Choroid plexus epithelial cell (primary cell): ENCODE measurements around the gene RASGRP2.
A peak's percentile ranks its signal among the peaks of the same experiment; 100 is the strongest.

ENCODE experiments used
- DNase-seq: peaks from one replicate; pipeline ENCODE4 v3.0.0-alpha.2; 2010; ENCODE audit warnings: low read depth
- H3K4me3 ChIP-seq: 2 replicates; pipeline ENCODE4 v1.5.1; 2011; ENCODE audit warnings: low read depth, mild to moderate bottlenecking, control low read depth, low read length, moderate library complexity
- CTCF ChIP-seq: conservative IDR thresholded peaks from 2 replicates; pipeline ENCODE4 v1.5.1; 2011; ENCODE audit warnings: low read depth, mild to moderate bottlenecking, control low read depth, inconsistent platforms, low read length, moderate library complexity

The RASGRP2 gene

DNA sequence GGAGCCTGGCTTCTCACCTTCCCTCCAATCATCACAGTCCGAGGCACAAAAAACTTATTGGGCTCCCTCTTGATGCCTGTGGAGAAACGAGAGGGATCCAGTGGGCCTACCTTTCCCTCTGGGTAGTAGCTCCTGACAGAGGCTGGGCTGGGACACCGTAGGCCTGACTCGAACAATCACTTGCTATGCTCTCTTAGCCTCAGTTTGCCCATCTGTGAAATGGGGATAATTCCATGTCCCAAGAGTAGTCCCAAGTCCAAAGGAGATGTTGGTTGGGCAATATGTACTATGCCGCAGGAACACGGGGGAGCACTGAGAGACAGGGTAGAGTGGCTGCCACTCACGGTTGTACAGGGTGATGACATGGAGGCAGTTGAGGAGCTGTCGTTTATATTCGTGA lies 7.6 kb upstream of the RASGRP2 start:
- DNase-seq: no peak
- TF ChIP-seq CTCF: no peak
- no peak overlapping the region for H3K4me3 ChIP-seq

- no peak for DNase-seq
- no peak for TF ChIP-seq CTCF
- H3K4me3 ChIP-seq: no peak overlapping the region
Observed at GRCh38 chr11:64751136-64751535, 7.2 kb upstream of the RASGRP2 start.

DNA sequence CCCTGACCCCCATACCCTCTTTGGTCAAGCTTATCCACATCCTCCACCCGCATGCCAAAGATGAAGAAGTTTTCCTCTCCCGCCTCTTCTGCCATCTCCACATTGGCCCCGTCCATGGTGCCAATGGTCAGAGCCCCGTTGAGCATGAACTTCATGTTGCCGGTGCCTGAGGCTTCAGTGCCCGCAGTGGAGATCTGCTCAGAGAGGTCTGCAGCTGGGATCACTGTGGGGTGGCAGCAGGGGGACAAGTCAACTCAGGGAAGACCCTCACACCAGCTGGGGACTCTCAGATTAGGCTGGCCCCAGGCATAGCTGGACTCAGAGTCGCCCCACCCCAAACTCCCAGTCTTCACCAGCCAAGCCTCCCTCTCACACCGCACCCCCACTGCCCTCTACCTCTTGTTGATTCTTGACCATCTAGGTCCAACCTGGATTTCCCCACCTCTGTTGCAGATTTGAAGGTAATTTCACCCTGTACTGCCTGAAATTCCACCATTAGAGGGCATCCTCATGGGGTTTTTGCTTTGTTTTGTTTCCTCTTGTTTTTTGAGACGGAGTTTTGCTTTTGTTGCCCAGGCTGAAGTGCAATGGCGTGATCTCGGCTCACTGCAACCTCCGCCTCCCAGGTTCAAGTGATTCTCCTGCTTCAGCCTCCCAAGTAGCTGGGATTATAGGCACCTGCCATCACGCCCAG lies 6.6 kb upstream of the RASGRP2 start:
- H3K4me3 ChIP-seq: no peak overlapping the region
- DNase-seq: no peak
- TF ChIP-seq CTCF: peak; percentile 33

DNA sequence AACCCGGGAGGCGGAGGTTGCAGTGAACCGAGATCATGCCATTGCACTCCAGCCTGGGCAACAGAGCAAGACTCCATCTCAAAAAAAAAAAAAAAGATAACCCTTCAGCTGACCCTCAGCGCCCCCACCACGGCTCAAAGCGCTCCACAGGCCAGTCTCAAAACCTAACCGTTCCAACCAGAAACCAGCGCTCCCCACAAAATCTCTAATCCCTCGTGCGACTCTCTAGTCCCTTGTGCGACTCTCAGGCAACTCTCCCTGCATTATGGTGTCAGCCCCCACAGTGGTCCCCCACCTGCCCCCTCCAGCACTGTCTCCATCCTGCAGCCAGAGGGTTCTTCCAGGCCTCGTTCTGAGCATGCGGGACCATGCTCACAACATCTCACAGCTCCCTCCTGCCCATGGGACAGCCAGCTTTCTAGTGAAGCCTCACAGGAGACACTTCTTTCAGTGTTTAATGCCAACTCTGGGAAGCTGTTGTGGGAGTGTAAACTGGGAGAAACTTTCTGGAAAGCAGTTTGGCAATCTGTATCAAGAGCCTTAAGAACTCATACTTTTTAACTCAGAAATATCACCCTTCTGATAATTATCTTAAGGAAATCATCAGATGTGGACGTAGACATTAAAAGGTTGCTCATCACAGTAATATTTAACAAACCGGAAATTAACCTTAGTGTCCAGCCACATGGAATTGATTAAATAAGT lies 4.2 kb upstream of the RASGRP2 start:
- DNase-seq: no peak

DNA sequence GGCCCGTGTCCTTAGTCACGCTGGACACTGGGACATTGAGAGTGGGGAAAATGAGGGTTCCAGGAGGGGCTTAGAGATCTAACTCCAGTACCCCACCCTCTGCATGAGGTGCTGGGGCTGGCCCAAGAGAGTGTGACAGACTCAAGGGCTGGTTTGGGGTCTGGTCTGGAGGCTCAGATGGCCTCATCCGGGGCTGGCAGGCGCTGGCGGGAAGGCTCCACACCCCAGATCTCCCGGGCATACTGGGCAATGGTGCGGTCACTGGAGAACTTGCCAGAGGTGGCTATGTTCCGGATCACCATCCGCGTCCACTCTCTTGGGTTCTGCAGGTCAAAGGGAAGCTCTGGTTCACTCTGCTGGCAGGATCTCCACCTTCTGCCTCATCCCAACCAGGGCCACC lies 2.5 kb upstream of the RASGRP2 start:
- TF ChIP-seq CTCF: no peak
- no peak for DNase-seq
- H3K4me3 ChIP-seq: no peak overlapping the region

More for the DNA sequence above, 4.2 kb upstream of the RASGRP2 start:
- no peak for TF ChIP-seq CTCF
- no peak overlapping the region for H3K4me3 ChIP-seq

DNA sequence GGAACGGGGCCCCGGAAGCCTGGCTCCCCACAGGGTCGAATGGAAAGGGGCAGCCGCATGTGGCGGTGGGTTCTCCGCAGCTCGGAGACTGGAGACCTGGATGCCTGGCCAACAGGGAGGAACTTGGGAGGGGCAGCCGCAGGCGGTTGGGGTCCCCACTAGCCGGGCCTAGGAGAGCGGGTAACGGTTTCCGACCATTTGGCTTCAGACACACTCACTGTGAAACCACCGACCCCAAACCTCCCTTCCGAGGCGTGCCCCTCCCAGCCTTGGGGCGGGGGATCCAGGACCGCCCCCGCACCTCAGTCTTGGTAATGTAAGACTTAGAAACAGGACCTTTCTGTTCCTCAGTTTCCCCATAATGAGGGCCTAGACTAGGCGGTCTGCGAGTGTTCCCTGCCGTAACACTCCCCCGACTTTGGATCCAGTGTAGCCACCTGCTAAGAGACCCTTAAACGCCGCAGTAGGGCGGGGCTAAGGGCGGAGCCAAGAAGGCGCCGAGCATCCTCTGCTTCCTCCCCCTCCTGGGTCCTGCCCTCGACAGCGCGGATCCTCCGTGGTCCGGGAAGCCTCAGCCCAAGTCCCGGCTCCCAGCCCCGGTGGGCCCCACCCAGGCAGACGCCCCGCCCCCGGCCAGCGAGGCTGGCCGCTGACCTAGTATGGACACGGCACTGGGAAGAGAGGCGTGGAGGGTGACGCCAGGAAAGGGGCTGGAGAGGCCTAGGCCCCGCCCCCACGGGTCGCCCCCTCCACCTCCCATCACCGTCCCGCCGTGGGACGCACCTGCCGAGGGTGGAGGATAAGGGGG lies 1.8 kb upstream of the RASGRP2 start:
- DNase-seq: peak; percentile 82
- peak overlapping the region; percentile 49 for H3K4me3 ChIP-seq
- TF ChIP-seq CTCF: no peak
